RWPE1 (cell line): ENCODE results near the gene CEP85L.
"Not testable (repeated sequence)": the region's sequence is repeated elsewhere in the genome, so short reads cannot be mapped to it uniquely, and the experiment has no call there.

ENCODE experiments used
- CTCF ChIA-PET: fragments of 350-600 bp; sonication (Branson Sonifier 250); formaldehyde crosslinking; extraction: SDS; loops from one replicate; lab custom pipeline; 2021; lab: Yijun Ruan, JAX
- POLR2A ChIA-PET: fragments of 400-600 bp; formaldehyde crosslinking; extraction: SDS; loops from one replicate; lab custom pipeline; 2020; ENCODE audit warnings: antibody characterized with exemption; ENCODE audit not compliant: low non-redundant PET; lab: Yijun Ruan, JAX
- DNase-seq: peaks from one replicate; pipeline ENCODE4 v3.0.0; 2012; ENCODE audit warnings: low spot score
- H3K27ac ChIP-seq: fragments of 450-650 bp; 2 replicates; pipeline ENCODE4 v1.5.1; 2017
- TF ChIP-seq, protein P1 (sequence below): fragments of 450-650 bp; conservative IDR thresholded peaks from 2 replicates; pipeline ENCODE4 v1.5.1; 2017; ENCODE audit warnings: low read depth, mild to moderate bottlenecking

Gene CEP85L

DNA sequence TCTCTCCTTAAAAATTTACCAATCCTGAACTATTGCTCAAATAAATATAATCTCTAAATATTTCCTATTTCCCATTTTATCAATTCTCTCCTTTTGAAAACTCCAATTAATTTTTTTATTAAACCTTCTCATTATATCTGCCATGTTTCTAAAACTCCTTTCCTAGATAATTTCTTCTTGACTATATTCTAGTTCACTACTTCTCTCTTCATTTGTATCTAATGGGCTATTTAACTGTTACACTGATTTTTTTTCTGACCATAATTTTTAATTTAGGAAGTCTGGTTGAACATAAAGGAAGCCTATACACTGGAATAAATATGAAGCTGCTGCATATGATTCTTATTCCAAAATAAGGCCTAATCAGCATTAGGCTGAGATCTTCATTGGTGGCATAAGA lies 199.6 kb downstream of the CEP85L start:
- ChIA-PET CTCF (no interaction called here), POLR2A (no interaction called here)

DNA sequence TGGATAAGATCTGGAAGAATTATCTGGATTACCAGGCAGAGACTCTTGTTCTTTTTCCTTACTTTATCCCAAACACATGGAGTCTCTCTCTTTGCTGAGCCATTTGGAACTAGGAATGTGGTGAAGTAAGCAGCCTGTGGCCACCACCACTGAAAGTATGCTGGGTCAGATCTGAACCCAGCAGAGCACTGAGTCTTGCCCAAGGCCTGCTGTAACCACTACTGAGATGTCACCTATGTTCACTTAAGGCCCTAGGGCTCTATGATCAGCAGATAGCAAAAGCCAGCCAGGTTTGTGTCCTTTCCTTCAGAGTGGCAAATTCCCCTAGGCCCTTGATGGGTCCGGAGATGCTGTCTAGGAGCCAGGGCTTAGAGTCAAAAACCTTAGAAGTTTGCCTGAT lies 206.6 kb downstream of the CEP85L start:
- no peak overlapping the region for H3K27ac ChIP-seq
- CTCF ChIA-PET, result no interaction called here
- DNase-seq, result no peak
- POLR2A ChIA-PET, result no interaction called here
- TF ChIP-seq, protein P1, sequence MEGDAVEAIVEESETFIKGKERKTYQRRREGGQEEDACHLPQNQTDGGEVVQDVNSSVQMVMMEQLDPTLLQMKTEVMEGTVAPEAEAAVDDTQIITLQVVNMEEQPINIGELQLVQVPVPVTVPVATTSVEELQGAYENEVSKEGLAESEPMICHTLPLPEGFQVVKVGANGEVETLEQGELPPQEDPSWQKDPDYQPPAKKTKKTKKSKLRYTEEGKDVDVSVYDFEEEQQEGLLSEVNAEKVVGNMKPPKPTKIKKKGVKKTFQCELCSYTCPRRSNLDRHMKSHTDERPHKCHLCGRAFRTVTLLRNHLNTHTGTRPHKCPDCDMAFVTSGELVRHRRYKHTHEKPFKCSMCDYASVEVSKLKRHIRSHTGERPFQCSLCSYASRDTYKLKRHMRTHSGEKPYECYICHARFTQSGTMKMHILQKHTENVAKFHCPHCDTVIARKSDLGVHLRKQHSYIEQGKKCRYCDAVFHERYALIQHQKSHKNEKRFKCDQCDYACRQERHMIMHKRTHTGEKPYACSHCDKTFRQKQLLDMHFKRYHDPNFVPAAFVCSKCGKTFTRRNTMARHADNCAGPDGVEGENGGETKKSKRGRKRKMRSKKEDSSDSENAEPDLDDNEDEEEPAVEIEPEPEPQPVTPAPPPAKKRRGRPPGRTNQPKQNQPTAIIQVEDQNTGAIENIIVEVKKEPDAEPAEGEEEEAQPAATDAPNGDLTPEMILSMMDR, result no peak

More for the DNA sequence above, 199.6 kb downstream of the CEP85L start:
- DNase-seq, result no peak
- TF ChIP-seq, protein P1, result no peak
- H3K27ac ChIP-seq, result no peak overlapping the region

DNA sequence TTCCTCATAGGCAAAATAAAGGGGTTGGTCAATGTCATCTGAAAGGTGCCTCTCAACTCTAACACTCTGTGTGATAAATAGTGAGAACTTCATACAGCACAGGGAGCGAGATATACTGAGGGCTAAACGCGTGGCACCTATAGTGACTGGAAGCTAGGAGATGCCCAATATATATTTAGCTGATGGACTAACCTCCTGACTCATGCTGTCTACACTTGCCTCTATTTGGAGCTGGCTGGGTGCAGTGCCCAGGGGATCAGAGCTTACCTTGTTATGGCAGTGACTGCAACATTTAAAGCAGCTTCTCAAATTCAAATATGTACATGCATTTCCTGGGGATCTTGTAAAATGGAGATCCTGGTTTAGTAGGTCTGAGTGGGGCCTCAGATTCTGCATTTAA lies 214.9 kb downstream of the CEP85L start:
- no peak overlapping the region for H3K27ac ChIP-seq
- no peak for DNase-seq
- TF ChIP-seq, protein P1, result no peak
- ChIA-PET POLR2A (no interaction called here), CTCF (no interaction called here)

DNA sequence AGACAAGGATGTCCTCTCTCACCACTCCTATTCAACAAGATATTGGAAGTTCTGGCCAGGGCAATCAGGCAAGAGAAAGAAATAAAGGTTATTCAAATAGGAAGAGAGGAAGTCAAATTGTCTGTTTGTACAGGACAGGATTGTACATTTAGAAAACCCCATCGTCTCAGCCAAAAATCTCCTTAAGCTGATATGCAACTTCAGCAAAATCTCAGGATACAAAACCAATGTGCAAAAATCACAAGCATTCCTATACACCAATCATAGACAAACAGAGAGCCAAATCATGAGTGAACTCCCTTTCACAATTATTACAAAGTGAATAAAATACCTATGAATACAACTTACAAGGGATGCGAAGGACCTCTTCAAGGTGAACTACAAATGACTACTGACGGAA lies 217.2 kb downstream of the CEP85L start:
- CTCF ChIA-PET, result interaction anchor here (0.6 to 0.8 kb wide), 2 partner anchors 51 to 458 kb away, joined by 3 read pairs; no protein-coding TSS in a partner anchor
- H3K27ac ChIP-seq, POLR2A ChIA-PET, DNase-seq: not testable (repeated sequence)

DNA sequence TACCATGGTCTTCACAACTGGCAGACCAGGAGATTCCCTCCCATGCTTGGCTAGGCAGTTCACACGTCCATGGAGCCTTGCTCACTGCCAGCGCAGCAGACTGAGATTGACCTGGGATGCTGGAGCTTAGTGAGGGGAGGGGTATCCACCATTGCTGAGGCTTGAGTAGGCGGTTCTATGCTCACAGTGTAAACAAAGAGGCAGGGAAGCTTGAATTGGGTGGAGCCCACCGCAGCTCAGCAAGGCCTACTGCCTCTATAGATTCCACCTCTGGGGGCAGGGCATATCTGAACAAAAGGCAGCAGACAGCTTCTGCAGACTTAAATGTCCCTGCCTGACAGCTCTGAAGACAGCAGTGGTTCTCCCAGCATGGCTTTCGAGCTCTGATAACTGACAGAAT lies 230.1 kb downstream of the CEP85L start:
- DNase-seq, POLR2A ChIA-PET, H3K27ac ChIP-seq, CTCF ChIA-PET: not testable (repeated sequence)

DNA sequence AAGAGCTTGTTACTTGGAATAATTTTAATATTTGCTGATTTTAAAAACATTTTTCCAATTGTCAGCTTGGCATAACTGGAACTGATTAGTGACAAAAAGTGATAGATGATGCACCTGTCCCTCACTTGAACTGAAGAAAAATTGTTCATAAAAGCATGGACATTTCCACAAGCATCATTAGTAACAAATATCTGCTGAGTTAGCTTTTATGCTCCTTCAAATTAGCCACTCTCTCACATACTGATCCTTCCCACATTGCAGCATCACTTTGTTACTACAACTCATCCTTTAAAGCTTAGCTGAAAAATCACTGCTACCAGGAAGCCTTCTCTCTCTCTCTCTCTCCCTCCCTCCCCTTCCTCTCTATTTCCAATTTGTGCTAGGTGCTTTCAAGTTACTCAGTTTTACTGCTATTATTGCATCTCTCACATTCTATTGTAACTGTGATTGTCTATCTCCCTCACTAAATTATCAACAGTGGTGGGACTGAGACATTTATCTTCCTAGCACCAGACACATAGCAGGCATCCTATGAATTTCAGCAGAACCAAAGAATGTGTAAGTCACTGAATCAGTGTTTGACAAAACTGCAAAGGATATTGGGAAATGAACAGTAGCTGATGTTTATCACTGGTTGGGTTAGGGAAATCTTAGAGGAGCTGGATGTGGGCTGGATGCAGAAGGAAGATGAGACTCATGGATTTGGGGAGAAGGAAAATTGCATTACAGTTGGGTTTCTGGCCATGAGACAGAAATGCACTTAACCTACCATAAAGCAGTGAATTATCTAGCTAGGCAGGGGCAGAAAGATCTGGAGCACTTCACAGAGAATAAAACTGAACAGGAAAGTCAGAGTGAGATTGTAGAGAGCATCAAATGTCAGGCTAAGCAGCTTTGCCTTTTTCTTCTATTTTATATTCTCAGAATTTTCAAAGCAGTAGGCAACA lies 231.7 kb downstream of the CEP85L start:
- TF ChIP-seq, protein P1, result no peak
- CTCF ChIA-PET, result no interaction called here
- POLR2A ChIA-PET, result no interaction called here
- no peak for DNase-seq
- no peak overlapping the region for H3K27ac ChIP-seq
